GM12891 (cell line): ENCODE data around the gene CHMP4A.

Experiments
- POLR2A ChIP-seq: IDR thresholded peaks from 2 replicates; pipeline ENCODE4 v1.6.1; 2011; ENCODE audit warnings: low read depth, low read length, control low read depth
- POU2F2 ChIP-seq: IDR thresholded peaks from 2 replicates; pipeline ENCODE4 v1.6.1; 2011; ENCODE audit warnings: low read depth, mild to moderate bottlenecking, control low read depth, low read length, moderate library complexity

GRCh38 chr14:24258119-24258518, 44.8 kb upstream of the CHMP4A start:
- TF ChIP-seq POU2F2, result no peak
- TF ChIP-seq POLR2A, result no peak
